GM19397 (cell line): Measurements from ENCODE around the gene SOCS7.

Experiments used
- ATAC-seq: cut with Tn5 transposase; IDR thresholded peaks from one replicate; pipeline ENCODE4 v1.9.1; 2021; ENCODE audit warnings: mild to moderate bottlenecking, moderate library complexity; ENCODE audit not compliant: unreplicated experiment

Gene SOCS7

GRCh38 chr17:38361694-38362465, 10.2 kb downstream of the SOCS7 start:
- ATAC-seq: no peak

DNA sequence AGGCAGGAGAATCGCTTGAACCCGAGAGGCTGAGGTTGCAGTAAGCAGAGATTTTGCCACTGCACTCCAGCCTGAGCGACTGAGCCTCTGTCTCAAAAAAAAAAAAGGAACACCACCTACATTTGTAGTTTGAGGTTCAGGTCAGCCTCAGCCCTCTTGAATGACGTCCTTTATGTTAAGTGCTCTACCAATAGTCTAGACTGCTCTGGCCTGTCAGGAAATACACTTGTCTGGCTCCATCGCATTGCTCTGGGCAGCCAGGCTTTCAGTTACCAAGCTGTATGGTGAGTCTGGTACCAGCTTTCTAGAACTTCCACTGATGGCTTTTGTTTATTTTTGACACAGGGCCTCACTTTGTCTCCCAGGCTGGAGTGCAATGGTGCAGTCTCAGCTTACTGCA, 11.4 kb downstream of the SOCS7 start:
- no peak for ATAC-seq

DNA sequence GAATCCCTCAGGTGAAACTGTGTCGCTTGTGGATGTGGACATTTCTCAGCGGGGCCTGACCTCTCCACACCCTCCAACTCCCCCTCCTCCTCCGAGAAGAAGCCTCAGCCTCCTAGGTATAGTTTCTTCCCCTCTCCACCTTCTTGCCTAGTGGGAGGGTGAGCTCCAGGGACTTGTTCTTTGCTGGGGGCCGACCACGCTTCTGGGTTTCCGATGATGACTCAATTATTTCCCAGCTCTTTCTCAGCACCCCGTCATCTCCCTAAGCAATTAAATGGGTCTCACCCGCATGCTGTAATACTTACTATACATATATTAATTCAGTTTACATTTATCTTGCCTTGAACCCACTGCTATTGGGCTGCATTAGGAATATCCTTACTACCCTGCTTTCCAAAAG, 13.1 kb downstream of the SOCS7 start:
- no peak for ATAC-seq

DNA sequence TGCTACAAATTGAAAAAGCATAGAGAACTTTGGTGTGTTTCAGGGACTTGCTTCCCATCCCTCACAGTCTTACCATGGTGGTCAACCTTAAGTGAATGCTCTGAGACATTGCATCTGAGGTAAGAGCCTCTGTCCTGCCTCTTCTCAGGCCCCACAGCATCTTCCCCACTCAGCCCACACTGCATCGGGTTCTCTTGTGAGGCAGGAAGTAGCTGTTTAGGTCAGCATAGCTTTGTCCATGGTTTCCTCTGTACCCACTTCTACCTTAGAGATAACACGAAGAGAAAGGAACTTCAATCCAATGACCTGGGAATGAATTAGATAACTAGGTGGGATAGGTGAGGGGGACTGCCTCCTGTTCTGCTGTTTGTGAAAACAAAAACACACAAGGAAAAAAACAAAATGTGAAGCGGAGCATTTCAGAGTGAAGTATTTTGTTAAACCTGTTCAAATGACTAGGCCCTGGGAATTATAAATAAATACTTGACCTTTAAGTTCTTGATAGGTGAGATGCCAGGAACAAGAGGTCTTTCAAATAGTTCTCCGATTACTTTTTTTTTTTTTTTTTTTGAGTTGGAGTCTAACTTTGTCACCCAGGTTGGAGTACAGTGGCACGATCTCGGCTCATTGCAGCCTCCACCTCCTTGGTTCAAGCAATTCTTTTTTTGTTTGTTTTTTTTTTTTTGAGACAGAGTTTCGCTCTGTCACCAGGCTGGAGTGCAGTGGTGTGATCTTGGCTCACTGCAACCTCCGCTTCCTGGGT, 17.7 kb downstream of the SOCS7 start:
- no peak for ATAC-seq

DNA sequence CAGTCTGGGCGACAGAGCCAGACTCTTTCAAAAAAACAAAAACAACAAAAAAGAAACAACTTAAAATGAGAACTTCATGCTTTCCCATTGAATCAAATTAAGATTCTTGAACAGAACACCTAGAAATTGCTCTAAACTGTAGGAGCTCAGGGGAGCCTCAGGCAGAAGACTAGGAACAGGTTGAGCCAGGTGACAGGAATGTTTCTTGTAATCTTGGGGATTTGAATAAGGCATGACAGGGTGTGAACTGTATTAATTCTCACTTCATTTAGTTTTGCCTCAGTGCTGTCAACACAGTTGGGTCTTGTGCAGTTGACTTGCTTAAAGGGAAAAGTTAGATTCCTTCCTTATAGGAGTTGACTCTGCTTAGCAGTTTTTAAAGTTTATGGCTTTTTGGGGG, 27.8 kb downstream of the SOCS7 start:
- ATAC-seq: no peak

DNA sequence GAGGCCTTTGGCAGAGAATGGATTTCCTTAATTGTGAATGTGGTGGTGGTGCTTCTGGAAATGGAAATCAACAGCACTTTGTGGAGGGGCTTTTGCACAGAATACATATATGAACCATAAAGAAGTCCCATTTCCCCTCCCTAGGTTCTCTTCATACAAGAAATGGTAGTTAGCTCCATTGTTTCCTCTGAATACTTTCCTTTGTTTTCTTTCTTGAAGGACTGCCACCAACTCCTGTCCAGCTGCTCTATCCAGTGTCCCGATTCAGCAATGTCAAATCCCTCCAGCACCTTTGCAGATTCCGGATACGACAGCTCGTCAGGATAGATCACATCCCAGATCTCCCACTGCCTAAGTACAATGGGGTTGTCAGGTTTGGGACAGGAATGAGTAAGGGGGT, 43.4 kb downstream of the SOCS7 start:
- ATAC-seq: no peak

DNA sequence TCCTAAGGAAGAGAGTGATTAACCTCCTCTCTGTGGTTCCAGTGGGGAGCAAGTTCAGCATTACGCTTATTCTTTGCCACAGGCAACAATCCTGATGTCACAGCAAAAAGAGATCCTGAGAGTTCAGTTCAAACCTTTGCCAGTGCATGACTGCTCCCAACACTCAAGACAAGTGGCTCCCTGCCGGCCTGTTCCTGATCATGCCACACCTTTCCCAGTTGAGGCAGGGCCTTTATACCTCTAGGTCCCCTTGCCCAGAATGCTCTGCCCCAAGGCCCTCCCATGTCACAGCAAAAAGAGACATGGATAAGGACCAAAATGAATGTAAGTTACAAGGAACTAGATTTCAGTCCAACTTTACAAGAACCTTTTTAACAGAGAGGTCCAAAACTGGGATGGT, 45.6 kb downstream of the SOCS7 start:
- no peak for ATAC-seq

DNA sequence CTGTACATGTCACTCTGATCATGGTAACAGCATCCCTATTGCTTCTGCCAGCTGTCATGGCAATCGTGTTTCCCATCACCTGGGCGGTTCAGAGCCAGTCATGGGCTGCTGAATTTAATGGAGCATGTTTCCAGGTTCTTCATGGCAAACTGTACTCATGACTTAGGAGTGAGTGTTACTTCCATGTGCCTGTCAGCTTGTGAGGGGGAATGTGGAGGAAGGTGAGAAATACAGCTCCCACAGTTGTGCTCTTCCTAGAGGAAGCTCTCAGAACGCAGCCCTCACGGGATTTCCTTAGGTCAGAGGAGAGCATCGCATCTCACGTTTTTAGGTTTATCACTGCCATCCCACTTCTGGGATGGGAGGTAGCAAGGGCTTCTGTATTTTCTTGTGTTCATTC, 48.6 kb downstream of the SOCS7 start:
- ATAC-seq: no peak

DNA sequence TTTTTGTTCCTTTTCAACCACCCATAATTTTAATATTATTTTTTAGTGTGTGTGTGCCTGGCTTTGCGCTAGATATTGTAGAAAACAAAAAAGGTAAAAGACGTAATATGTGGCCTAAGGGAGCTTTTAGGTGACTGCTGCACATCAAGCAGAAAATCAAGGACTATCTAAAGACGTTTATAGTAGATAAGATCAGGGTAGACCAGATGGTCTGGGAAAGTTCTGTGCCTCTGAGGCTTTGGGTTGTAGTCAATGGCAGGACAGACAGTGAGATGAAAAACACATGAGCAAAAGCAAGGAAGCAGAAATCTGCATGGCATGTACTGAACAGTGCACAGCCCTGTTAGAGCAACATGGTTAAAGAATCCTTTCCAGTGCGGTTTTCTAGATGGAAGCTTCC, 49.8 kb downstream of the SOCS7 start:
- ATAC-seq: no peak

DNA sequence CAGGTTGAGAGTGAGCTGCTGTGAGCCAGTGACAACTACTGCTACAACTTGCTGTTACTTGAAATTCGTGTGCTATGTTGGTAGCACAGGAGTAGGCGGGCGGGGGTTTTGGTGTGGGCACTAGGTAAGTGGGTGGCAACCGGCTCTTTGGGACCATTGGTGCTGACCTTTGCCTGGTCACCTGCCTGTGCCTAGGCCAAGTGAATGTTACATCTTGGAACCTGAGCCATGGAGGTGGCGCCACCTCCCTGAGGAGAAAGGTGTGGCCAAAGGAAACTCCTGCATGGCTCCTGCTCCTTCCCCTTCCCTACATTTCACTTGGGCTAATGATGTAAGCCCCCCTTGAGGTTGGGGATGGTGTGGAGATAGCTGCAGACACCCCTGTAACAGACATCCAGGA, 51.3 kb downstream of the SOCS7 start:
- no peak for ATAC-seq

- no peak for ATAC-seq
Observed at GRCh38 chr17:38403491-38403890, 51.8 kb downstream of the SOCS7 start.

DNA sequence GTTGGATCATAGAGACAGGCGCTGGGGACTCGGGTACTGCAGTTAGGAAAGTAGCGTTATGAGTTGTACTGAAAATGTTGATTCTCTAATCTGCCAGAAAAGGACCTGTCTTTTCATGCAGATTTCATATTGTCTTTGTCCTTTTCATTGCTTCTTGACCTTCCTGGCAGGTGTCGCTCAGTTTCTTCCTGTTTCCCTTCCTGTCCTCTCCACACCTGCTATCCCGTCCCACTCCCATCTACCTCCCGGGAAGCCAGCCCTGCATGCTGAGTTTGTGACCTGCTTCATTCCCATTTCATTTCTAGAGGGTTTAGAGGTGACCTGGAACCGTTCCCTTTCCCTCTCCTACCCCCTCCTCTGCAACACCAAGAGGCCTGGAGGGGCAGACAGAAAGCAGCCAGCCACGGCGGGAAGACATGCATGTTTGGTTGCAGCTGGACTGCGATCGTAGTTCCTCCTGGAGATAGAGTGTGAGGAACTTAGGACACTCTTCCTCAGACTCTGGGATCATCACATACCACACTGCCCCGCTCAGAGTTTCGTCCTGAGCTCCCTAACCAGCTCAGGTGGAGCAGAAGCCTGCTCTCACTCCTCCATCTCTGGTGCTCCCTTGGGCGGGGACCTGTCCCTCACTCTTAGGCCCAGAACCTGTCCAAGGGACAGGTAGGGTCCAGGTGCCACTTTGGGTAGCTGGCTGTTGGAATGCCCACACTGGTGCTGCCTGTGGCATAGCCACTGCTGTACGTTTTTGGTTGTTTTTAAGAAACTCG, 52.7 kb downstream of the SOCS7 start:
- no peak for ATAC-seq

GRCh38 chr17:38405654-38406053, 54.0 kb downstream of the SOCS7 start:
- ATAC-seq: no peak

GRCh38 chr17:38410201-38410600, 58.6 kb downstream of the SOCS7 start:
- no peak for ATAC-seq

GRCh38 chr17:38415250-38416194, 63.9 kb downstream of the SOCS7 start:
- no peak for ATAC-seq

DNA sequence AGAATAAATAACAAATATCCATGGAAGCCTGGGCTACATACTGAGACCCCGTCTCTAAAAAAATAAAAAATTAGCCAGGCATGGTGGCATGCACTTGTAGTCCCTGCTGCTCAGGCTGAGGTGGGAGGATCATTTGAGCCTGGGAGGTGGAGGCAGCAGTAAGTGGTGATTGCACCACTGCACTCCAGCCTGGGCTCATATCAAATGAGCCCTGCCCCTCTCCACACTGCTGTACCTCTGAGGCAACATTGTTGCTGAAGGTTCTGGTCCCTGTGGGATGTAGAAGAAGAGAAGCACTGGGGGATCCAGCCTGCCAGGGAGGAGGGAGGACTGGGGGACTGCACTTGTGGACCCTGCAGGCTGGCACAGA, 65.2 kb downstream of the SOCS7 start:
- no peak for ATAC-seq

DNA sequence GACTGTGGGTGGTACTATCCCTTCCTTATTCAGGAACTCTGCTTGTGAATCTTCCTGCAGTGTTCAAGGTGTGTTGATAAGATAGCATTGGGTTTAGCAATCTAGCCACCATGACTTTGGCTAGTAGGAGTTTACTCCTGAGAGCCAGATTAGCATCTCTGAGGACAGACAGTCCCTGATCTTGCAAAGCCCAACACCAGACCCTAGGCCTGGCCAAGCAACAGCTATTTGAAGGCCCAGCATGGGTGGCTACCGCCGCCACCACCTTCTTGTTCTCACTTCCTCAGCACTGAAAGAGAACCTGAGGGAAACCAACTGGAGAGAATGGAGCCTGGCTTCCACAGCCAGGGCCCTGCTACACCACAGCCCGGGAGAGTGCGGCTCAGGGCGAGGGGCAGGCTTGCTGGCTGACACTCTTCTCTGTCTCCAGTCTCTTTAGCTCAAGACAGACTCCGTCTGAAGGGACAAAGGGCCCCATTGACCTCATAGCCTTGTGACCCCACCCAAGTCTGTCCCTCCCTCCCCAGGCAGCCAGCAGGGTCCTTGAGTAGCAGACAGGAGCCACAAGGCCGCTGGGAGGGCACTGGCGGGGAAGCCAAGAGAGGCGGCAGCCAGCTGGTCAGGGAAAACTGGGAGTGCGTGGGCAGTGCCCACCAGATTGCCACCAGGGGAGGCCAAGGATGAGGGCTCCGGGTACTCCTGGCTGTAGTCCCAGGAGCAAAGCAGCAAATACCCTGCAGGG, 65.7 kb downstream of the SOCS7 start:
- no peak for ATAC-seq

- no peak for ATAC-seq
Observed at GRCh38 chr17:38418062-38418692, 66.5 kb downstream of the SOCS7 start.

GRCh38 chr17:38418693-38419507, 67.3 kb downstream of the SOCS7 start:
- no peak for ATAC-seq
